ENCODE data around the gene MAPK8IP3.

DNA sequence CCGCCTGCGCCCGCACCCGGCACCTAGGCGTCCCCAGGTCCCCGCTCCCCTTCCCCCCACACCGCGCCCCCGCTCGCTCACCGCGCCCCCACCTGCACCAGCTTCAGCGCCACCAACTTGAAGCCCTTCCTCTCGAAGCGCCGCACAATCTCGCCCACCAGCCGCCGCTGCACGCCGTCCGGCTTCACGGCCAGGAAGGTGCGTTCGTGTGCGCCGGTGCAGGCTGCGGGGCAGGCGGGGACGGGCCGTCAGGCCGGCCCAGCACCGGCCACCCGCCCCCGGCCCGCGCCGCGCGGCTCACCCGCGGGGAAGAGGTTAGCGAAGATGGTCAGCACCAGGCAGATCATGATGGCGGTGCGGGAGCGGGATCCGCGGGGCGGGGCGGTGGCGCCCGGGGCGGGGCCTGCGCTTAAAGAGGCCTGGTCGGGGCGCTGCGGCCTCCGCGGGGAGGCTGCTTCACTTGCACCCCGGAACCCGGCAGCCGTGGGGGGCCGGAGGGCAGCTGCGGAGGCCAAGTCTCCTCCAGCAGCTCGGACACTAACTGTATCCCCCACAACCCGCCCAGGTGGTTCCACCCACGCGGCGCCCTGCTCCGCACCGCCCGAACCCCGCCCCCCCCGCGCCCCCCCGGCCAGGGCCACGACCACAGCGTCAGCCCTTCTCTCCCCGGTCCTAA, 65.3 kb downstream of the MAPK8IP3 start, which contains the start of gene NME3:
- TF ChIP-seq, protein P1, sequence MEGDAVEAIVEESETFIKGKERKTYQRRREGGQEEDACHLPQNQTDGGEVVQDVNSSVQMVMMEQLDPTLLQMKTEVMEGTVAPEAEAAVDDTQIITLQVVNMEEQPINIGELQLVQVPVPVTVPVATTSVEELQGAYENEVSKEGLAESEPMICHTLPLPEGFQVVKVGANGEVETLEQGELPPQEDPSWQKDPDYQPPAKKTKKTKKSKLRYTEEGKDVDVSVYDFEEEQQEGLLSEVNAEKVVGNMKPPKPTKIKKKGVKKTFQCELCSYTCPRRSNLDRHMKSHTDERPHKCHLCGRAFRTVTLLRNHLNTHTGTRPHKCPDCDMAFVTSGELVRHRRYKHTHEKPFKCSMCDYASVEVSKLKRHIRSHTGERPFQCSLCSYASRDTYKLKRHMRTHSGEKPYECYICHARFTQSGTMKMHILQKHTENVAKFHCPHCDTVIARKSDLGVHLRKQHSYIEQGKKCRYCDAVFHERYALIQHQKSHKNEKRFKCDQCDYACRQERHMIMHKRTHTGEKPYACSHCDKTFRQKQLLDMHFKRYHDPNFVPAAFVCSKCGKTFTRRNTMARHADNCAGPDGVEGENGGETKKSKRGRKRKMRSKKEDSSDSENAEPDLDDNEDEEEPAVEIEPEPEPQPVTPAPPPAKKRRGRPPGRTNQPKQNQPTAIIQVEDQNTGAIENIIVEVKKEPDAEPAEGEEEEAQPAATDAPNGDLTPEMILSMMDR (IDR thresholded peaks at IDR 0.05; ENCODE audit: low read depth, low read length) = no peak
- no peak for TF ChIP-seq EZH2phosphoT487 (IDR thresholded peaks at IDR 0.05; ENCODE audit: low read depth)
